KMS-11 (cell line): ENCODE results near the gene ZNF397.

ENCODE experiments used
- H2AFZ ChIP-seq: fragments of 200-600 bp; sonication (generic); 2 replicates; pipeline ENCODE4 v1.6.1; 2016; ENCODE audit warnings: antibody characterized with exemption, mixed run types, low read depth
- H3K27ac ChIP-seq: fragments of 200-600 bp; sonication (generic); 2 replicates; pipeline ENCODE4 v1.6.1; 2016; ENCODE audit warnings: mild to moderate bottlenecking, mixed run types
- H3K27me3 ChIP-seq: fragments of 200-600 bp; sonication (generic); 2 replicates; pipeline ENCODE4 v1.6.1; 2017; ENCODE audit warnings: mild to moderate bottlenecking, low read depth, mixed run types, moderate library complexity; ENCODE audit not compliant: insufficient read depth
- H3K36me3 ChIP-seq: fragments of 200-600 bp; sonication (generic); 2 replicates; pipeline ENCODE4 v1.6.1; 2017; ENCODE audit warnings: mild to moderate bottlenecking, mixed run types; ENCODE audit not compliant: insufficient read depth
- H3K4me1 ChIP-seq: fragments of 200-600 bp; sonication (generic); 2 replicates; pipeline ENCODE4 v1.6.1; 2016; ENCODE audit warnings: mild to moderate bottlenecking, low read depth, mixed run types; ENCODE audit not compliant: poor library complexity, severe bottlenecking
- H3K4me2 ChIP-seq: fragments of 200-600 bp; sonication (generic); 2 replicates; pipeline ENCODE4 v1.7.0; 2016; ENCODE audit warnings: mild to moderate bottlenecking, mixed run types
- H3K4me3 ChIP-seq: fragments of 200-600 bp; sonication (generic); IDR thresholded peaks from 2 replicates; pipeline ENCODE4 v1.6.1; 2017; ENCODE audit warnings: low read depth, low read length, mixed read lengths; ENCODE audit not compliant: insufficient read depth
- H3K79me2 ChIP-seq: fragments of 200-600 bp; sonication (generic); 2 replicates; pipeline ENCODE4 v1.6.1; 2016; ENCODE audit warnings: low read depth, mixed run types; ENCODE audit not compliant: insufficient read depth
- H3K9ac ChIP-seq: fragments of 200-600 bp; sonication (generic); 2 replicates; pipeline ENCODE4 v1.6.1; 2016; ENCODE audit warnings: mild to moderate bottlenecking, mixed run types
- H4K20me1 ChIP-seq: fragments of 200-600 bp; sonication (generic); 2 replicates; pipeline ENCODE4 v1.6.1; 2016; ENCODE audit warnings: mild to moderate bottlenecking, mixed run types; ENCODE audit not compliant: insufficient read depth
- TF ChIP-seq, protein P1 (sequence below): fragments of 200-600 bp; sonication (generic); conservative IDR thresholded peaks from 2 replicates; pipeline ENCODE4 v1.6.1; 2017; ENCODE audit warnings: low read depth, mild to moderate bottlenecking, antibody characterized with exemption, low read length, moderate library complexity, mixed read lengths

The ZNF397 gene

GRCh38 chr18:35240664-35241447 lies at the start of gene ZNF397:
Gene ZNF397 (plus strand): TSS chr18:35241034. CDS start chr18:35242471, 1,437 bp downstream.
- TF ChIP-seq, protein P1, sequence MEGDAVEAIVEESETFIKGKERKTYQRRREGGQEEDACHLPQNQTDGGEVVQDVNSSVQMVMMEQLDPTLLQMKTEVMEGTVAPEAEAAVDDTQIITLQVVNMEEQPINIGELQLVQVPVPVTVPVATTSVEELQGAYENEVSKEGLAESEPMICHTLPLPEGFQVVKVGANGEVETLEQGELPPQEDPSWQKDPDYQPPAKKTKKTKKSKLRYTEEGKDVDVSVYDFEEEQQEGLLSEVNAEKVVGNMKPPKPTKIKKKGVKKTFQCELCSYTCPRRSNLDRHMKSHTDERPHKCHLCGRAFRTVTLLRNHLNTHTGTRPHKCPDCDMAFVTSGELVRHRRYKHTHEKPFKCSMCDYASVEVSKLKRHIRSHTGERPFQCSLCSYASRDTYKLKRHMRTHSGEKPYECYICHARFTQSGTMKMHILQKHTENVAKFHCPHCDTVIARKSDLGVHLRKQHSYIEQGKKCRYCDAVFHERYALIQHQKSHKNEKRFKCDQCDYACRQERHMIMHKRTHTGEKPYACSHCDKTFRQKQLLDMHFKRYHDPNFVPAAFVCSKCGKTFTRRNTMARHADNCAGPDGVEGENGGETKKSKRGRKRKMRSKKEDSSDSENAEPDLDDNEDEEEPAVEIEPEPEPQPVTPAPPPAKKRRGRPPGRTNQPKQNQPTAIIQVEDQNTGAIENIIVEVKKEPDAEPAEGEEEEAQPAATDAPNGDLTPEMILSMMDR = no peak
- H3K79me2 ChIP-seq = peaks cover 16% of the 10 kb centered on the region; the same call in 1 of the 2 replicates
- H3K36me3 ChIP-seq = peaks cover 23% of the 10 kb centered on the region; the same call in 1 of the 2 replicates
- peak within 1 kb of the TSS; percentile 98 for H2AFZ ChIP-seq
- peak within 1 kb of the TSS; percentile 71 for H3K27ac ChIP-seq
- H4K20me1 ChIP-seq = no peaks in the 10 kb centered on the region
- H3K4me3 ChIP-seq = no peak within 1 kb of the TSS
- no peaks in the 10 kb centered on the region for H3K27me3 ChIP-seq
- H3K4me1 ChIP-seq = peaks cover 4% of the 10 kb centered on the region
- H3K4me2 ChIP-seq = peak within 1 kb of the TSS; percentile 89
- peak within 1 kb of the TSS; percentile 83 for H3K9ac ChIP-seq

DNA sequence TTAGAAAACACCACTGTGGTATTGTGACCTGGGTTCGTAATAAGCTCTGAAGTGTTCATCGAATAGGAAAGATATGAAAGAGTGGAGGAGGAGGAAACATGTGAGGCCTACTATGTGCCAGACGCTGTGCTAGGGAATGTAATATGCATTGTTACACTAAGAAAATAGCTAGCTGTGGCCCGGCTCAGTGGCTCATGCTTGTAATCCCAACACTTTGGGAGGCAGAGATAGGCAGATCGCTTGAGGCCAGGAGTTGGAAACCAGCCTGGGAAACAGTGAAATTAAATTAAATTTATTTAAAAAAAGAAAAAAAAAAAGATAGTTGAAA lies 49.2 kb upstream of the ZNF397 start:
- H3K27me3 ChIP-seq = no peaks in the 10 kb centered on the region
- TF ChIP-seq, protein P1 = no peak
- H3K4me1 ChIP-seq = no peaks in the 10 kb centered on the region
- no peak overlapping the region for H3K4me3 ChIP-seq
- H3K4me2 ChIP-seq = no peak overlapping the region
- H2AFZ ChIP-seq = no peak overlapping the region
- no peaks in the 10 kb centered on the region for H4K20me1 ChIP-seq
- H3K9ac ChIP-seq = no peak overlapping the region
- H3K27ac ChIP-seq = no peak overlapping the region
- H3K79me2 ChIP-seq = no peaks in the 10 kb centered on the region
- H3K36me3 ChIP-seq = no peaks in the 10 kb centered on the region

DNA sequence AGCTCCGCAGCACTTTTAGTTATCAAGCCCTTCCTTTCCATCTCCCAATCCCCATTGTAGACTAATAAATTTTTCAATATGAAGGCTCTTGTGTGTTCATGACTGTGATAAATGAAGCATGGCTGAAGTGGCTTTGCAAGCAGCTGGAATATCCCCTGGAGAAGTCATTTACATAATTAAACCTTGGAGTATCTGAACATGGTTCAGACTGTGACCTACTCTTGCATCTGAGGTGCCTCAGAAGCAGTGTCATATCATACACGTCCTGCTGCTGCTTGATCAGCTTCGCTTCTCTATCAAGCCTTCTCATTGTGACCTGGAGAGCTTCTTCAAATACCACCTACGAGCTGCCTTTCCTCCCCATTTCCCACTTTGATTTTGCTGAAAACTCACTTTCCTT lies 48.4 kb upstream of the ZNF397 start:
- H3K9ac ChIP-seq = no peak overlapping the region
- no peaks in the 10 kb centered on the region for H3K27me3 ChIP-seq
- TF ChIP-seq, protein P1 = no peak
- H4K20me1 ChIP-seq = no peaks in the 10 kb centered on the region
- H3K4me2 ChIP-seq = no peak overlapping the region
- H3K79me2 ChIP-seq = no peaks in the 10 kb centered on the region
- H2AFZ ChIP-seq = no peak overlapping the region
- H3K4me1 ChIP-seq = no peaks in the 10 kb centered on the region
- H3K36me3 ChIP-seq = no peaks in the 10 kb centered on the region
- H3K4me3 ChIP-seq = no peak overlapping the region
- H3K27ac ChIP-seq = no peak overlapping the region

DNA sequence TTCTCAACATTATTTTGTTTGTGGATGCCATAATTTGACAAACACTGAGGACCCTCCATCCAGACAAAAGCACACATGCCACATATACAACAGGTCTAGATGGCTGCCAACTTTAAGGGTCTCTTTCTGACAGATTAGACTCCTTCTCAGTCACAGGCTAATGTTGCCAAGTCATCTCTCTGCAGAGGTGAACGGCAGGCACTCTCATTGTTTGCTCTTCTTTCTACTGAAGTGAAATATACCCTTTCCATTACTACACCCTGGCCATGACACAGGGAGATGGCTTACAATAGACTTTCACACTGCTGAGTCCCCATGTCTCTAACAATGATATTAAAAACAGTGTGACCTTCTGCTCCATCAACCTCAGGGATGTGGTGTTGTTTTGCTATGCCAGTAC lies 47.5 kb upstream of the ZNF397 start:
- no peaks in the 10 kb centered on the region for H3K79me2 ChIP-seq
- no peak overlapping the region for H2AFZ ChIP-seq
- TF ChIP-seq, protein P1 = no peak
- H3K9ac ChIP-seq = no peak overlapping the region
- H3K4me1 ChIP-seq = no peaks in the 10 kb centered on the region
- H3K27me3 ChIP-seq = no peaks in the 10 kb centered on the region
- no peaks in the 10 kb centered on the region for H3K36me3 ChIP-seq
- H3K27ac ChIP-seq = no peak overlapping the region
- no peak overlapping the region for H3K4me3 ChIP-seq
- no peak overlapping the region for H3K4me2 ChIP-seq
- no peaks in the 10 kb centered on the region for H4K20me1 ChIP-seq
